HG02610 (cell line): Measurements from ENCODE around the gene PRPSAP2.

Source experiments
- ATAC-seq: cut with Tn5 transposase; IDR thresholded peaks from one replicate; pipeline ENCODE4 v1.9.1; 2021; ENCODE audit warnings: mild to moderate bottlenecking, moderate library complexity; ENCODE audit not compliant: unreplicated experiment

The PRPSAP2 gene

GRCh38 chr17:18977646-18978045 lies 119.7 kb downstream of the PRPSAP2 start:
- no peak for ATAC-seq

- no peak for ATAC-seq
These were observed 120.1 kb downstream of the PRPSAP2 start for GRCh38 chr17:18978050-18978449.

GRCh38 chr17:18978655-18979054 lies 120.7 kb downstream of the PRPSAP2 start:
- no peak for ATAC-seq
